GM18861 (cell line): Measurements from ENCODE around the gene CHST7.
A peak's percentile ranks its signal among the peaks of the same experiment; 100 is the strongest.
"Not testable (repeated sequence)": the region's sequence is repeated elsewhere in the genome, so short reads cannot be mapped to it uniquely, and the experiment has no call there.

Source experiments
- ATAC-seq: cut with Tn5 transposase; IDR thresholded peaks from one replicate; pipeline ENCODE4 v1.9.1; 2021; ENCODE audit not compliant: unreplicated experiment

The CHST7 gene

DNA sequence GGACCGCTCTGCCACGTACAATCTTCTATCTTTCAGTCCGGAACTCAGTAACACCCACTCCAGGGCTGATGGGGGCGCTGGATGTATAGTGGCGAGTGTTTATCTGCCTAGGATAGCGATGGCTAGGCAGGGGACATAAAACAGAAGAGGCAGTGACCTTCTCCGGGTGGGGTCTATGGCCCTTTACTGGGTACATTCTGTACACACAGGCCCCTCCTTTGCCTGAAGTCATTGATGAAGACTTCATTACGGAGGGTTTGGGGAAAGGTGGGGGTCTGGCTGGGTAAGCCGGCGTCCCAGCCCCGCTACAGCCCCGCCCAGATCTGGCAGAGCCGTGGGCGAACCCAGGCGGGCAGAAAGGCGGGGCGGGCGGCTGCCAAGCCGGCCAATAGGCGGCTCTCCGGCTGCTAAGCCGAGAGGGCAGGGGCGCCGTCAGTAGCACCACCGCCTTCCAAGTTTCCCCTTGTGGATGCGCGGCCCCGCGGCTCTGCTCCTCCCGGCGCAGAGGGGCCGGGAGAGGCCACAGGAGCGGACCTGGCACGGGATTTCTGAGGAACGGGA is at the start of gene CHST7:
Gene CHST7 (plus strand): TSS at position 435 of the 561 bp plus-strand sequence. CDS start 167 bp downstream, outside the sequence.
- no peak for ATAC-seq

DNA sequence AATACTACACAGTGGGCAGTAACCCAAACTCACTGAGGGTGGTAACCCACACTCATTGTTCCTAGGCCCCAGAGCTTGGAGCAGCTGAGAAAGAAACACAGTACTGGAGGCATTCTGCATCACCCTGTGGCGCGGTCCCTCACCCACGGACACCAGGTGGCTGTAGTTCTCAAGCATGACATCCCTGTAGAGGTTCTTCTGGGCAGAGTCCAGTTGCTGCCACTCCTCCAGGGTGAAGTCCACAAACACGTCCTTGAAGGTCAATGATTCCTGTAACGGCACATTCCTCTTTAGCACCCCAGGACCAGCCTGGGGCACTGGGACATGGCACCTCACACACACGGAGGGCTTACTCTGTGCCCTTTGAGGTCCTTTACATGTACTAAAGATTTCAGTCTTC is 44.9 kb upstream of the CHST7 start:
- ATAC-seq, result not testable (repeated sequence)

GRCh38 chrX:46529740-46530403 is 43.7 kb upstream of the CHST7 start:
- ATAC-seq, result not testable (repeated sequence)

DNA sequence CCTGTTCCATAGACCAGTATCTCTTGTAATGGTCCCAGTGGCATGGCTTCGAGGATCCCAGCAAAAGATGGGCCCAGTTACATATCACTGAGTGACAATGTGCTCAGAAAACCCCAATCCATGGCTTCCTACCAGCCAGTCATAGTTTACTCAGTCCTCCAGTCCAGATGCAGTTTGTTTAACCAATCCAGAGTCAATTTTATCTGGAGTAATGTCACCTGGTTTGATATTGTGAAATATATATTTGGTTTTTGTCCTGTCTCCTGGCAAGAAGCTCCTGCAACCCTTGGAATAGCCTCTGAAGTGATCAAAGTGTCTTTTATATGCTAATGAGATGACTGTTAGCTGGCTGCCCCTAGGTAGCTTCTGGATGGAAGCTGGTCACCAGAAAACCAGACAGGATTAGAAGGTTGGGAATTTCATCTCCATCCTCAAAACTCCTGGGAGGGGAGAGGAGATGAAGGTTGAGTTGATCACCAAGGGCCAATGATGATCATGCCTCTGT is 43.1 kb upstream of the CHST7 start:
- not testable (repeated sequence) for ATAC-seq

DNA sequence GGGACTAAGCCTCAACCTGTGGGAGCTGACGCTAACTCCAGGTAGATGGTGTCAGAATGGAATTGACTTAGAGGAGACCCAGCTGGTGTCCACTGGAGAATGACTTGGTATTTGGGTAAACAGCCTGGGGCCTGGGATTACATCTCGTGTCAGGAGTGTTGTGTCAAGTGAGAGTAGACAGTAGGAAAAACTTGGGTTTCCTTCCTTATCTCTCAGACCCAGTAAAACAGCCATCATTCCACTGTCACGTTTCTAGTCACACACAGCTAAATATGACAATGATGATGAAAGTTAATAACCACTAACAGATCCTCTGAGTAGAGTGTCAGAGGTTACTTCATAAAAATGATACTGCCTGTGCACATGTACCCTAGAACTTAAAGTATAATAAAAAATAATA is 42.1 kb upstream of the CHST7 start:
- no peak for ATAC-seq

- ATAC-seq, result no peak
Observed at GRCh38 chrX:46543441-46543840, 30.1 kb upstream of the CHST7 start.

GRCh38 chrX:46544527-46544926 is 29.0 kb upstream of the CHST7 start:
- not testable (repeated sequence) for ATAC-seq

- ATAC-seq, result peak; percentile 72
Observed at GRCh38 chrX:46545111-46546005, 28.2 kb upstream of the CHST7 start, which contains the start of gene ZNF674. ZNF674 (minus strand) TSS chrX:46545421; CDS start chrX:46542087, 3,334 bp downstream.

DNA sequence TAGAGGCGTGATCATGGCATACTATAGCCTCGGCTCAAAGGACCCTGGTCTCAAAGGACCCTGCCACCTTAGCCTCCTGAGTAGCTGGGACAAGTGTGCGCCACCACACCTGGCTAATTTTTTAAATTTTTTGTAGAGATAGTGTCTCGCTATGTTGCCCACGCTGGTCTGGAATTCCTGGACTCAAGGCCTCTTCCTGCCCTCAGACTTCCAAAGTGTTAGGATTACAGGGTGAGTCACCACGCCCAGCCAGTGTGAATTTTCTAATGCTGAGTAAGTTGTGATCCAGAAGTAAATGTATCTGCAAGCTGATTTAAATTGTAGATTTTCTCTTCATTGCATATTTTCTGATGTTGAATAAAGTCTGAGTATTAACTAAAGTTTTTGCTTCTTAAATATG is 25.7 kb upstream of the CHST7 start:
- ATAC-seq, result no peak

GRCh38 chrX:46549914-46550313 is 23.7 kb upstream of the CHST7 start:
- ATAC-seq, result no peak

- no peak for ATAC-seq
Observed at GRCh38 chrX:46551494-46552128, 22.0 kb upstream of the CHST7 start.

GRCh38 chrX:46553935-46554334 is 19.6 kb upstream of the CHST7 start:
- no peak for ATAC-seq

- no peak for ATAC-seq
Observed at GRCh38 chrX:46554942-46555341, 18.6 kb upstream of the CHST7 start.

GRCh38 chrX:46559062-46559461 is 14.5 kb upstream of the CHST7 start:
- no peak for ATAC-seq

GRCh38 chrX:46561824-46562657 is 11.5 kb upstream of the CHST7 start:
- ATAC-seq, result peak; percentile 99

DNA sequence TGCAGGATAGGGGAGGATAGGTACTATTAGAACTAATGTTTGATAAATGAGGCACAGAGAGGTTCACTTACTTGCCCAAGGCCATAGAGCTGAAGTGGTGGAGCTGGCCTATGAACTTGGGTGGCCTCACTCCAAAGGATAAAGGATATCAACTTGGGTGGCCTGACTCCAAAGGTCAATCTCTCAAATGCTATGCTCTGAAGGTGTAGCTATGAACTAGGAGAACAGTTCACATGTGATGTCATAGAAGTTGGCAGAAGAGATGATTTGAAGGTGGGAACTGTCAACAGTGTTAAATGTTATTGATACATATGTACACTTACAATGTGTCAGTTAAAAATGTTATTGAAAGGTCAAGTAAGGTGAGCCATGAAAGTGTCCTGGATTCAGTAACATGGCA is 6.2 kb upstream of the CHST7 start:
- ATAC-seq, result no peak

DNA sequence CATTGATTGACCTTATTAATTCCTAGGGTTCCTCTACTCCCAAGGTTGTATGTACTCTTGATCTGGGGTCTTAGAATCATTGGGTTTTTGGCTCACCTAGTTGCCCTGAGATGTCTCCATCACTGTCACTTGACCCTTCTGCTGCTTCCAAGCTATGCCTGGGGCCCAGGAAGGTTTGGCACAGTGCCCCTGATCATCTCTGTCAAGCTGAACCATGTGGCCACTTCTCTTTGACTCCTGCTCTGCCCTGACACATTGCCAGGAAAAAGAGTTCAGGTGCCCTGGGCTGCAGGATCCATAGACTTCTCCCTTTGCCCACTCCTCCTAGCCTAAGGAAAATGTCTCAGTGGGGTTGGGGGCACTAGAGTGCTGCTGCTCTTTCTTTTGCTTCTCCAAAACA is 3.9 kb upstream of the CHST7 start:
- no peak for ATAC-seq

- ATAC-seq, result peak; percentile 17
Observed at GRCh38 chrX:46571423-46572339, 1.9 kb upstream of the CHST7 start.

DNA sequence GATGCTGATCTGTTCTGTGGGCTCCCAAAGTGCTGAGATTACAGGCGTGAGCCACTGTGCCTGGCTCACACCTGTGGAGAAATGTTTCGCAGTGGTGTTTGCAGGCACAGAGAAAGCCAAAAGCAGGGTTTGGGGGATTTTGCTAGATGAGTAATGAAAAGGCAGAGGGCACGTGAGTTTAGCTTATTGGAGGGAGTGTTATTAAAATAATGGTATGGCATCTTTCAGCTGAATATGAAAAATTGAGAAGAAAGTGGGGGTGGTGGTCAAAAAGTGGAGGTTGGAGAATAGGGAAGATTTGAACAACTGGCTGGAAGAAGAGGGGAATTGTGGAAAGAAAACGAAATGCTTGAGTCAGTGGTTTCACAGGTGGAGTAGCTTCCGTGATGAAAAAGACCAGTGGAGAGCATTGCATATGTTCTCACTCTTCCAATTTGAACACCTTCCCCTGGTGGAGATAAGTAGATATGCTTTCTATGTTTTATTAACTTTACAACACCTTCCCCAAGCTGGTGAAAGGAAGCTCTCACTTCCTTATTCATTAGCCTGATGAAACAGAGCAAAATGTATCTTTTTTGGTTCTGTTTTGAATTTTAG is 1.1 kb upstream of the CHST7 start:
- peak; percentile 39 for ATAC-seq
